Measurements from ENCODE around the gene STIP1. TPM values are rescaled to one million over a fixed set of nuclear protein-coding genes. Genes with fewer than 3 reads are reported as not detected.
A peak's percentile ranks its signal among the peaks of the same experiment; 100 is the strongest.

The STIP1 gene
- total and polyA plus RNA-seq, 4 experiments from 2014 or later: 37.1 to 106 (median 98.1) TPM

DNA sequence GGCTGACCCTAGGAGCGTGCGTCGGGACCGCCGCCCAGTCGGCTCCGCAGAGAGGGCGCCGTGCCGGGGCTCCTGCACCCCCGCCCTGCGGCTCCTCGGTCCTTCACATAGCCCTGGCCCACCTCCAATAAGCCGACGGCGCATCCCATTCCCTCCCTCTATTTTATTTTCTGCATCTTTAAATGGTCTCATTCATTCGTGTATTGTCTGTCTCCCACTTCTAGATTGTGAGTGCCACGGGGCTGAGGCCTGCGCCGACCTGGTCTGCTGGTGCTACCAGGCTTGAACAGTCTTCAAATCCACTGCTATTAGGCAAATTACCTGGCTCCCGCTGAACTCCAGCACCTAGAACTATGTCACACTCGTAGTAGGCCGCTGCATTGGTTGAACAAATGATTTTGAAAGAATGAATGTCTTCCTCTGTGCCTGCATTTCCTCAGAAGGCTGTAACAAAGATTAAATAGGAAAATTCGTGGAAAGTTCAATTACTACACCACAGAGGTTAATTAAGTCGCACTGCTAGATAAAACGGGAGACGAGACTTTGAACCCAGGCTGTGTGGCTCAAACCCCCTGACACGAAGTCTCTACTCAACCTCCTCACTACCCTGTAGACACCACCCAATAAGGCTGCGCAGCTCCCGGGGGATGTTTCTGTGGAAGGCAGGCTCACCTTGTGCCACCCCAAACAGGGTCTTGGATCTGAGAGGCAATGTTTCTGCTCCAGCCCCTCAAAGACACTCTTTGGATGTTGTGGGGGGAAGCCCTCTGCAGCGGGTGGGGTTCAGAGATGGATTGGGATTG is 62.0 kb downstream of the STIP1 start:
- no peaks in the 10 kb centered on the region for H3K27me3 ChIP-seq (ENCODE audit: insufficient read depth, low read length)
- Mint-ChIP-seq H3K4me1 (peaks cover 10 to 65% (median 30%) of the 10 kb centered on the region in 4 donors), H3K27me3 (no peaks in the 10 kb centered on the region), H3K27ac (peak overlapping the region; percentile 2 to 93 (median 88)), H3K4me3 (peak overlapping the region; percentile 69 to 82 (median 76)), H3K9me3 (no peaks in the 10 kb centered on the region), H3K36me3 (peaks cover 0 to 11% of the 10 kb centered on the region in 2 donors)
- POLR2A ChIA-PET (ENCODE audit: partially characterized antibody): interaction anchor here (1.2 to 38.9 kb wide), 11 partner anchors 9 to 70 kb away, joined by 3 to 937 read pairs (median 23); partner anchors contain the start of genes BAD, CATSPERZ, DNAJC4 and FERMT3
- H3K36me3 ChIP-seq (ENCODE audit: insufficient read depth, low read length): no peaks in the 10 kb centered on the region
- peak overlapping the region in 1 of 2 donors; percentile 98 for H3K4me3 ChIP-seq (ENCODE audit: low read length in 2 of 2)
- intact Hi-C loops (cut with micrococcal nuclease): loop anchor here (1.0 to 10.0 kb wide), 2 partner anchors 21 to 527 kb away; partner anchors contain the start of gene SF1
- H3K9me3 ChIP-seq (ENCODE audit: control insufficient read depth in 1 of 2, low read length in 2 of 2): no peaks in the 10 kb centered on the region
- no peak for DNase-seq
- no peak overlapping the region for H3K27ac ChIP-seq (ENCODE audit: low read depth, low read length)
- H3K4me1 ChIP-seq (ENCODE audit: insufficient read depth, low read length): peaks cover 53% of the 10 kb centered on the region
- CTCF ChIA-PET (ENCODE audit: partially characterized antibody): interaction anchor here (8.4 to 10.5 kb wide), 2 partner anchors 42 to 56 kb away, joined by 78 to 121 read pairs; partner anchors contain the start of genes CATSPERZ, ESRRA and FERMT3

DNA sequence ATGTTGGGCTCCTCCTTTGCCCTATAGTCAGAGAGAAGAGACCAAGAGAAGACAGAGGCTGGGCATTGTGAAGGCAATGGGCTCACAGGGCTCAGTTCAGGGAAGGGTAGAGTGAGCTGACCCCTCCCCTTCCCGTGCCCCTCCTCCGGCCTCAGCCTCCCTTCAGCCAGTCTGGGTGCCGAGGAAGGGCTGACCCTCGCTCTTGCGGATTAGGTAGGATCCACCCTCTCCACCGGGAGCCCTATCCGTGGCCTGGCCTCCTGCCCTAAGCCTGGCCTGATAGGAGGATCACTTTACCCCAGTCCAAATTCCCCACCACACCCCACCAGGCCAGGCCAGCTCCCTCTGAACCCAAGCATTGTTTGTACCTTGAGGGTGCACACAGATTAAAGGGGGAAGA is 62.6 kb downstream of the STIP1 start:
- no peaks in the 10 kb centered on the region for H3K27me3 Mint-ChIP-seq
- POLR2A ChIA-PET (ENCODE audit: partially characterized antibody): interaction anchor here (0.9 to 38.9 kb wide), 6 partner anchors 8 to 53 kb away, joined by 3 to 937 read pairs (median 79); partner anchors contain the start of genes DNAJC4, FERMT3 and VEGFB
- DNase-seq: no peak
- no peaks in the 10 kb centered on the region for H3K27me3 ChIP-seq (ENCODE audit: insufficient read depth, low read length)
- CTCF ChIA-PET (ENCODE audit: partially characterized antibody): interaction anchor here (1.4 to 10.5 kb wide), 3 partner anchors 30 to 55 kb away, joined by 4 to 121 read pairs (median 78); partner anchors contain the start of genes CATSPERZ, ESRRA and FERMT3
- peak overlapping the region in 4 of 8 donors; percentile 57 to 82 (median 74) for H3K4me3 Mint-ChIP-seq
- no peaks in the 10 kb centered on the region for H3K9me3 Mint-ChIP-seq
- intact Hi-C loops (cut with micrococcal nuclease): loop anchor here (10.0 kb wide), 1 partner anchor 526 kb away; the partner anchor contains the start of gene SF1
- peak overlapping the region in 2 of 7 donors; percentile 86 to 88 for H3K27ac Mint-ChIP-seq
- H3K9me3 ChIP-seq (ENCODE audit: control insufficient read depth in 1 of 2, low read length in 2 of 2): no peaks in the 10 kb centered on the region
- no peak overlapping the region for H3K4me3 ChIP-seq (ENCODE audit: low read length in 2 of 2)
- H3K4me1 Mint-ChIP-seq: peaks cover 7 to 60% (median 27%) of the 10 kb centered on the region in 4 donors
- no peak overlapping the region for H3K27ac ChIP-seq (ENCODE audit: low read depth, low read length)
- peaks cover 54% of the 10 kb centered on the region for H3K4me1 ChIP-seq (ENCODE audit: insufficient read depth, low read length)
- H3K36me3 Mint-ChIP-seq: peaks cover 0 to 7% of the 10 kb centered on the region in 2 donors
- H3K36me3 ChIP-seq (ENCODE audit: insufficient read depth, low read length): no peaks in the 10 kb centered on the region

DNA sequence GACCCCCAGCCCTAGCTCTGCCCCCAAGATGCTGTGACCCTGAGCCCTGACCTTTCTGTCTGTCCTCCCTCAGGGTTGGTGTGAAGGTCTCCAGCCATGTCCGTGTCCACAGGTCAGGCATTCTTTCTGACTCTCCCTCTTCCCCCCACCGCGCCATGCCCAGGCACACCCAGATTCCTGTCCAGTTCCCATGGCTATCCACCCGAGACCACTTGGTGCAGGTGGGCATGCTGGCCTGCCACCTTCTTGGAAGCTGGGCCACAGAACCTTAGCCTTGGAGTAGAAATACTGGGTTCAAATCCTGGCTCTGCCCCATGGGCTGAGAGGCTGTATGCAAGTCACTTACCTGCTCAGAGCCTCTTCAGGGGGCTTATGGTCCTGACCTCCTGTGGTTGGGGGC is 63.1 kb downstream of the STIP1 start:
- intact Hi-C loops (cut with micrococcal nuclease): loop anchor here (10.0 kb wide), 1 partner anchor 526 kb away; the partner anchor contains the start of gene SF1
- H3K4me1 Mint-ChIP-seq: peaks cover 8 to 56% (median 25%) of the 10 kb centered on the region in 4 donors
- no peaks in the 10 kb centered on the region for H3K9me3 Mint-ChIP-seq
- H3K4me3 ChIP-seq (ENCODE audit: low read length in 2 of 2): no peak overlapping the region
- peak overlapping the region in 1 of 7 donors; percentile 86 for H3K27ac Mint-ChIP-seq
- peaks cover 54% of the 10 kb centered on the region for H3K4me1 ChIP-seq (ENCODE audit: insufficient read depth, low read length)
- no peaks in the 10 kb centered on the region for H3K36me3 ChIP-seq (ENCODE audit: insufficient read depth, low read length)
- H3K27me3 ChIP-seq (ENCODE audit: insufficient read depth, low read length): no peaks in the 10 kb centered on the region
- no peaks in the 10 kb centered on the region for H3K9me3 ChIP-seq (ENCODE audit: control insufficient read depth in 1 of 2, low read length in 2 of 2)
- no peak overlapping the region for H3K27ac ChIP-seq (ENCODE audit: low read depth, low read length)
- ChIA-PET CTCF (ENCODE audit: partially characterized antibody) (interaction anchor here (0.8 to 10.5 kb wide), 9 partner anchors 8 to 54 kb away, joined by 3 to 121 read pairs (median 10); partner anchors contain the start of genes CATSPERZ, DNAJC4, ESRRA and FERMT3), POLR2A (ENCODE audit: partially characterized antibody) (interaction anchor here (0.9 to 38.9 kb wide), 7 partner anchors 8 to 55 kb away, joined by 3 to 937 read pairs (median 23); partner anchors contain the start of genes DNAJC4, FERMT3, FKBP2 and VEGFB)
- no peaks in the 10 kb centered on the region for H3K27me3 Mint-ChIP-seq
- H3K4me3 Mint-ChIP-seq: peak overlapping the region in 4 of 8 donors; percentile 21 to 76 (median 45)
- H3K36me3 Mint-ChIP-seq: peaks cover 0 to 5% of the 10 kb centered on the region in 2 donors
- DNase-seq: no peak

DNA sequence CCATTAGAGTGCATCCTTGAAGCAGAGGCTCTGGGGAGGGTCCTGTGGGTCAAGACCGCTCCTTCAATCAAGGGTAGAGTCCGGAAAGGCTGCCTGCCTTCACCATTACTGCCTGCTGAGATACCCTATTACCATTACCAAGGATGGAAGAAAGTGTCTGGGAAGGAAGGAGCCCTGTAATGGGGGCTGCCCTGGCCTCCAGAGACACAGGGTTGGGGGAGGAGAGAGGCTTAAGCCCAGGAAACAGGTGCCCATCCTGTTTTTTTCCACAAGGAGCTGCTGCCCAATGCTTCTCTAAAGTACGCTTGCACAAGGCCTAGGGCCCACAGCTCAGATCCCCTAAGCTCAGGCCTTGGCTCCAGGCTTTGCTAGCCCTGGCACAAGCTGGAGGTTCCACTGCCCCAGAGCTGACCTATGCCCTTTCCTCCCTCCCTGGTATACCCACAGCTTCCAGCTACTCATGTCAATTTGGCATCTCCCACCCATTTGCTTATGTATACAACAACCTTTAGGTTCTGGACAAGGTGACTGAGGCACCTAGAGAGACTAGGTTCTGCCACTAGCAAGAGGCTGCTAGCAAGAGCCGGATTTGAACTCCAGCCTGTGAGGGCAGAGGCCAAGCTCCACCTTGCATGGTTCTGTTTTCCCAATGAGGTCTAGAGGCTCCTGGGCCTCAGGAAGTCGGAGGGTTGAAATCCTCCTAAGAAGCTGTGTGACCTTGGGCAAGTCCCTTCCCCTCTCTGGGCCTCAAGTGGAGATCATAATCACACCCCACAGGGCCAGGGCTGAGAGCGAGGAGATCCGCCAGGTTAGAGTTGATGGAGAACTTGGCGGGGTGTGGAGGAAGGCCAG is 63.8 kb downstream of the STIP1 start:
- Mint-ChIP-seq H3K4me3 (peak overlapping the region; percentile 15 to 79 (median 46)), H3K27ac (peak overlapping the region in 3 of 7 donors; percentile 1 to 86 (median 10)), H3K4me1 (peaks cover 8 to 52% (median 25%) of the 10 kb centered on the region in 4 donors)

DNA sequence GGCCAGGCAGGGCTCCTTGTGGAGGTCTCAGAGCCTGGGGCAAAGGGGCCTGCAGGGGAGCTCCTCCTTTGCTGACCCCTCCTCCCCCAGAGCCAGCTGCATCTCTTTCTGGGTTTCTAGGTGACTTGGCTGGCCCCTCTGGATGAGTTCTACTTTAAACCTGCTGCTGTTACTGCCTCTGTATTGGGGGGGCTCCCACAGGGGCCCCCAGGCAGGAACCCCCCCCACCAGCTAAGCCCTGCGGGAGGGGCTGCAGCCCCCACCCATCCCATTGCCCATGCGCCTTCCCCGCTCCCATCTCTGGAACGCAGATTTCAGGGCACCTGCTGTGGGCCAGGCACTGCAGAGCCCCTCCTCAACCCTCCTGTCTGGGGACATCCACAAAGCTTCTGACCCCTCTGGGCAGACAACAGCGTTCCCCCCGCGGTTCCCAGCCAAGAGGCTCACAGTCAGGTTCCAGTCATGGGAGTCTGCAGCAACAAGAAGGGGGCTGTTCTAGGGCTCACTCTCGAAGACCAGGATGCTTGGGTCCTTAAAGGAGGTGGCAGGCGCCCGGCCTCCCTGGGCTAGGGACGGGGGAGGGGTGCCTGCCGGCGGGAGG is 64.5 kb downstream of the STIP1 start:
- no peak overlapping the region for H3K27ac ChIP-seq (ENCODE audit: low read depth, low read length)
- peak overlapping the region in 1 of 2 donors; percentile 38 for H3K4me3 ChIP-seq (ENCODE audit: low read length in 2 of 2)
- H3K36me3 ChIP-seq (ENCODE audit: insufficient read depth, low read length): no peaks in the 10 kb centered on the region
- peak overlapping the region in 7 of 8 donors; percentile 44 to 89 (median 87) for H3K4me3 Mint-ChIP-seq
- POLR2A ChIA-PET (ENCODE audit: partially characterized antibody): interaction anchor here (1.1 to 38.9 kb wide), 12 partner anchors 8 to 67 kb away, joined by 3 to 937 read pairs (median 12); partner anchors contain the start of genes BAD, DNAJC4, FERMT3 and FKBP2
- intact Hi-C loops (cut with micrococcal nuclease): loop anchor here (1.0 kb wide), 4 partner anchors 19 to 51 kb away; partner anchors contain the start of gene DNAJC4
- peaks cover 5 to 46% (median 20%) of the 10 kb centered on the region in 4 donors for H3K4me1 Mint-ChIP-seq
- H3K36me3 Mint-ChIP-seq: peaks cover 0 to 2% of the 10 kb centered on the region in 2 donors
- H3K27me3 Mint-ChIP-seq: no peaks in the 10 kb centered on the region
- no peaks in the 10 kb centered on the region for H3K9me3 ChIP-seq (ENCODE audit: control insufficient read depth in 1 of 2, low read length in 2 of 2)
- H3K9me3 Mint-ChIP-seq: no peaks in the 10 kb centered on the region
- peaks cover 46% of the 10 kb centered on the region for H3K4me1 ChIP-seq (ENCODE audit: insufficient read depth, low read length)
- CTCF ChIA-PET (ENCODE audit: partially characterized antibody): interaction anchor here (0.6 to 10.5 kb wide), 22 partner anchors 8 to 1686 kb away, joined by 3 to 121 read pairs (median 6); partner anchors contain the start of genes CATSPERZ, DNAJC4, ESRRA and FERMT3
- no peaks in the 10 kb centered on the region for H3K27me3 ChIP-seq (ENCODE audit: insufficient read depth, low read length)
- DNase-seq: no peak
- peak overlapping the region in 1 of 7 donors; percentile 68 for H3K27ac Mint-ChIP-seq

More for the DNA sequence above, 63.8 kb downstream of the STIP1 start:
- Mint-ChIP-seq H3K36me3 (peaks cover 0 to 2% of the 10 kb centered on the region in 2 donors), H3K9me3 (no peaks in the 10 kb centered on the region), H3K27me3 (no peaks in the 10 kb centered on the region)
- no peak overlapping the region for H3K4me3 ChIP-seq (ENCODE audit: low read length in 2 of 2)
- H3K27ac ChIP-seq (ENCODE audit: low read depth, low read length): no peak overlapping the region
- no peak for DNase-seq
- intact Hi-C loops (cut with micrococcal nuclease): loop anchor here (10.0 kb wide), 1 partner anchor 525 kb away; the partner anchor contains the start of gene SF1
- POLR2A ChIA-PET (ENCODE audit: partially characterized antibody): interaction anchor here (1.1 to 38.9 kb wide), 11 partner anchors 9 to 68 kb away, joined by 3 to 937 read pairs (median 11); partner anchors contain the start of genes BAD, DNAJC4, FERMT3 and FKBP2
- no peaks in the 10 kb centered on the region for H3K27me3 ChIP-seq (ENCODE audit: insufficient read depth, low read length)
- CTCF ChIA-PET (ENCODE audit: partially characterized antibody): interaction anchor here (0.8 to 10.5 kb wide), 19 partner anchors 9 to 105 kb away, joined by 3 to 121 read pairs (median 6); partner anchors contain the start of genes CATSPERZ, DNAJC4, ESRRA and FERMT3
- H3K9me3 ChIP-seq (ENCODE audit: control insufficient read depth in 1 of 2, low read length in 2 of 2): no peaks in the 10 kb centered on the region
- H3K36me3 ChIP-seq (ENCODE audit: insufficient read depth, low read length): no peaks in the 10 kb centered on the region
- H3K4me1 ChIP-seq (ENCODE audit: insufficient read depth, low read length): peaks cover 54% of the 10 kb centered on the region

Data from CD4-positive, alpha-beta memory T cell (primary cell).